Measurements from ENCODE around the gene GARNL3.

DNA sequence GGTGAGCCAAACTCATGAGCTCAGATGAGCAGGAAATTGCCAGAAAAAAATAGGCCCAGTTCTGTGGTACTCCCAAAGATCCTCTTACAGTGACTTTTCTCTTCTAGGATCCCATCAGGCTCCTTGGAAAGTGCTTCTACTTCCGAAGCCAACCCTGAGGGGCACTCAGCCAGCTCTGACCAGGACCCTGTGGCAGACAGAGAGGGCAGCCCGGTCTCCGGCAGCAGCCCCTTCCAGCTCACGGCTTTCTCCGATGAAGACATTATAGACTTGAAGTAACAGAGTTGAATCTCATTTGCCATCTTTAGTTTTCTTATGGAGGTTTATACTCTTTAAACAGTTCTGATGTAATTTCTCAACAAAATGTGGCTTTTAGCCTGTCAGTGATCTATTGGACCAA is 128.4 kb downstream of the GARNL3 start:
- TF ChIP-seq POLR2AphosphoS5 (IDR thresholded peaks at IDR 0.05; ENCODE audit: low read depth), result no peak
- TF ChIP-seq, protein P1, sequence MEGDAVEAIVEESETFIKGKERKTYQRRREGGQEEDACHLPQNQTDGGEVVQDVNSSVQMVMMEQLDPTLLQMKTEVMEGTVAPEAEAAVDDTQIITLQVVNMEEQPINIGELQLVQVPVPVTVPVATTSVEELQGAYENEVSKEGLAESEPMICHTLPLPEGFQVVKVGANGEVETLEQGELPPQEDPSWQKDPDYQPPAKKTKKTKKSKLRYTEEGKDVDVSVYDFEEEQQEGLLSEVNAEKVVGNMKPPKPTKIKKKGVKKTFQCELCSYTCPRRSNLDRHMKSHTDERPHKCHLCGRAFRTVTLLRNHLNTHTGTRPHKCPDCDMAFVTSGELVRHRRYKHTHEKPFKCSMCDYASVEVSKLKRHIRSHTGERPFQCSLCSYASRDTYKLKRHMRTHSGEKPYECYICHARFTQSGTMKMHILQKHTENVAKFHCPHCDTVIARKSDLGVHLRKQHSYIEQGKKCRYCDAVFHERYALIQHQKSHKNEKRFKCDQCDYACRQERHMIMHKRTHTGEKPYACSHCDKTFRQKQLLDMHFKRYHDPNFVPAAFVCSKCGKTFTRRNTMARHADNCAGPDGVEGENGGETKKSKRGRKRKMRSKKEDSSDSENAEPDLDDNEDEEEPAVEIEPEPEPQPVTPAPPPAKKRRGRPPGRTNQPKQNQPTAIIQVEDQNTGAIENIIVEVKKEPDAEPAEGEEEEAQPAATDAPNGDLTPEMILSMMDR (conservative IDR thresholded peaks at IDR 0.05; ENCODE audit: low read depth in 2 of 2), result no peak
